Upper lobe of right lung (tissue), 1 donor: Measurements from ENCODE around the gene BMP10. TPM values are rescaled to one million over a fixed set of nuclear protein-coding genes. Genes with fewer than 3 reads are reported as not detected.

ENCODE experiments used
- ATAC-seq: fragments of 200-7000 bp; cut with Tn5 transposase; one replicate; pipeline ENCODE4 v1.9.1; 2020; ENCODE audit warnings: mild to moderate bottlenecking, moderate library complexity
- DNase-seq: peaks from one replicate; pipeline ENCODE4 v3.0.0-alpha.2; 2020
- H3K27ac ChIP-seq: fragments of 200-600 bp; one replicate; pipeline ENCODE4 v1.8.0; 2022
- H3K27me3 ChIP-seq: fragments of 200-600 bp; one replicate; pipeline ENCODE4 v1.8.0; 2022; ENCODE audit warnings: mild to moderate bottlenecking
- H3K36me3 ChIP-seq: fragments of 200-600 bp; one replicate; pipeline ENCODE4 v1.8.0; 2022
- H3K4me1 ChIP-seq: fragments of 200-600 bp; one replicate; pipeline ENCODE4 v1.8.0; 2022
- H3K4me3 ChIP-seq: fragments of 200-600 bp; one replicate; pipeline ENCODE4 v1.8.0; 2022; ENCODE audit warnings: mild to moderate bottlenecking
- H3K9me3 ChIP-seq: fragments of 200-600 bp; one replicate; pipeline ENCODE4 v1.8.0; 2022
- CTCF ChIP-seq: fragments of 200-600 bp; IDR thresholded peaks from one replicate; pipeline ENCODE4 v1.8.0; 2022; ENCODE audit warnings: antibody characterized with exemption
- intact Hi-C: fragments of 100-400 bp; cut with DNase I; formaldehyde crosslinking; loops from one replicate; pipeline ENCODE4 v1.11.0; 2022
- total RNA-seq: library from RNA; stranded (reverse); fragmentation: NEBNext Ultra II Directional; extraction: Animal tissue kit (Norgen Biotek cat#: 25700); gene quantifications from one replicate; pipeline ENCODE4 v1.2.1, GENCODE V29; 2021
- donor health status: DM: no; HTN: yes; CAD: no; lungs with severe emphysema.

Gene BMP10
- total RNA-seq, 1 donor from 2014 or later: 1.4 TPM

GRCh38 chr2:68909793-68910674 lies 38.8 kb upstream of the BMP10 start:
- ATAC-seq (peak; percentile 82), DNase-seq (no peak)
- Histone ChIP-seq H3K36me3 (no peaks in the 10 kb centered on the region), H3K27ac (no peak overlapping the region), H3K27me3 (no peaks in the 10 kb centered on the region), H3K4me1 (peaks cover 18% of the 10 kb centered on the region), H3K4me3 (no peak overlapping the region), H3K9me3 (no peaks in the 10 kb centered on the region)
- TF ChIP-seq CTCF: peak; percentile 93
- intact Hi-C loops: loop anchor here (5.0 to 10.0 kb wide), 2 partner anchors 65 to 158 kb away; no protein-coding TSS in a partner anchor

GRCh38 chr2:68908392-68908970 lies 37.3 kb upstream of the BMP10 start:
- no peaks in the 10 kb centered on the region for H3K27me3 ChIP-seq
- H3K36me3 ChIP-seq: no peaks in the 10 kb centered on the region
- no peaks in the 10 kb centered on the region for H3K9me3 ChIP-seq
- H3K4me3 ChIP-seq: no peak overlapping the region
- peak; percentile 83 for ATAC-seq
- H3K27ac ChIP-seq: peak overlapping the region; percentile 48
- intact Hi-C loops: loop anchor here (5.0 to 10.0 kb wide), 2 partner anchors 64 to 156 kb away; no protein-coding TSS in a partner anchor
- peak; percentile 83 for DNase-seq
- no peak for TF ChIP-seq CTCF
- peaks cover 18% of the 10 kb centered on the region for H3K4me1 ChIP-seq

- Histone ChIP-seq H3K36me3 (no peaks in the 10 kb centered on the region), H3K4me1 (peaks cover 18% of the 10 kb centered on the region), H3K9me3 (no peaks in the 10 kb centered on the region), H3K4me3 (no peak overlapping the region), H3K27me3 (no peaks in the 10 kb centered on the region), H3K27ac (peak overlapping the region; percentile 48)
- TF ChIP-seq CTCF: no peak
- DNase-seq (no peak), ATAC-seq (no peak)
- intact Hi-C loops: loop anchor here (5.0 to 10.0 kb wide), 2 partner anchors 63 to 156 kb away; no protein-coding TSS in a partner anchor
These were observed 36.7 kb upstream of the BMP10 start for GRCh38 chr2:68907920-68908253.

- H3K27me3 ChIP-seq: no peaks in the 10 kb centered on the region
- no peak for TF ChIP-seq CTCF
- no peak overlapping the region for H3K4me3 ChIP-seq
- DNase-seq (no peak), ATAC-seq (no peak)
- intact Hi-C loops: loop anchor here (5.0 to 10.0 kb wide), 2 partner anchors 63 to 155 kb away; no protein-coding TSS in a partner anchor
- no peaks in the 10 kb centered on the region for H3K36me3 ChIP-seq
- H3K4me1 ChIP-seq: peaks cover 18% of the 10 kb centered on the region
- peak overlapping the region; percentile 48 for H3K27ac ChIP-seq
- H3K9me3 ChIP-seq: no peaks in the 10 kb centered on the region
These were observed 36.2 kb upstream of the BMP10 start for GRCh38 chr2:68907232-68907919.

GRCh38 chr2:68906716-68907115 lies 35.5 kb upstream of the BMP10 start:
- no peak for TF ChIP-seq CTCF
- no peaks in the 10 kb centered on the region for H3K27me3 ChIP-seq
- ATAC-seq (no peak), DNase-seq (no peak)
- H3K9me3 ChIP-seq: no peaks in the 10 kb centered on the region
- no peak overlapping the region for H3K27ac ChIP-seq
- intact Hi-C loops: loop anchor here (5.0 to 10.0 kb wide), 2 partner anchors 62 to 154 kb away; no protein-coding TSS in a partner anchor
- no peaks in the 10 kb centered on the region for H3K36me3 ChIP-seq
- no peak overlapping the region for H3K4me3 ChIP-seq
- peaks cover 18% of the 10 kb centered on the region for H3K4me1 ChIP-seq
